Chondrocyte (in vitro differentiated cells): ENCODE measurements around the gene DUSP15. TPM values are rescaled to one million over a fixed set of nuclear protein-coding genes. Genes with fewer than 3 reads are reported as not detected.

Experiments used
- DNase-seq: peaks from one replicate; pipeline ENCODE4 v3.0.0; 2021; ENCODE audit warnings: mixed read lengths, low spot score
- H3K27ac Mint-ChIP-seq: one replicate; pipeline ENCODE4 v1.8.0; 2021; ENCODE audit warnings: mild to moderate bottlenecking, moderate library complexity, mixed read lengths; ENCODE audit not compliant: unreplicated experiment
- H3K27me3 Mint-ChIP-seq: 2 replicates; pipeline ENCODE4 v1.8.0; 2021; ENCODE audit warnings: low read depth, mixed read lengths
- H3K36me3 Mint-ChIP-seq: 2 replicates; pipeline ENCODE4 v1.8.0; 2021; ENCODE audit warnings: low read depth, mixed read lengths
- H3K4me1 Mint-ChIP-seq: 2 replicates; pipeline ENCODE4 v1.8.0; 2021; ENCODE audit warnings: low read depth, mild to moderate bottlenecking, mixed read lengths
- H3K4me3 Mint-ChIP-seq: one replicate; pipeline ENCODE4 v1.8.0; 2021; ENCODE audit warnings: mild to moderate bottlenecking, moderate library complexity, mixed read lengths; ENCODE audit not compliant: unreplicated experiment
- H3K9me3 Mint-ChIP-seq: 2 replicates; pipeline ENCODE4 v1.8.0; 2021; ENCODE audit warnings: low read depth, mixed read lengths
- total RNA-seq: library from RNA; stranded (reverse); gene quantifications from 3 replicates; pipeline ENCODE4 v1.2.1, GENCODE V29; 2021
- TF ChIP-seq, protein P1 (sequence below): fragments of 200-600 bp; sonication (generic); IDR thresholded peaks from 2 replicates; pipeline ENCODE4 v1.5.0; 2021; ENCODE audit warnings: antibody characterized with exemption, mild to moderate bottlenecking, moderate library complexity

DUSP15 gene
- total RNA-seq, 1 donor from 2014 or later: 11.5 TPM

- Mint-ChIP-seq H3K36me3 (no peaks in the 10 kb centered on the region), H3K27ac (no peak overlapping the region), H3K27me3 (peaks cover 12% of the 10 kb centered on the region), H3K9me3 (no peaks in the 10 kb centered on the region), H3K4me1 (no peaks in the 10 kb centered on the region), H3K4me3 (no peak overlapping the region)
- no peak for DNase-seq
- TF ChIP-seq, protein P1, sequence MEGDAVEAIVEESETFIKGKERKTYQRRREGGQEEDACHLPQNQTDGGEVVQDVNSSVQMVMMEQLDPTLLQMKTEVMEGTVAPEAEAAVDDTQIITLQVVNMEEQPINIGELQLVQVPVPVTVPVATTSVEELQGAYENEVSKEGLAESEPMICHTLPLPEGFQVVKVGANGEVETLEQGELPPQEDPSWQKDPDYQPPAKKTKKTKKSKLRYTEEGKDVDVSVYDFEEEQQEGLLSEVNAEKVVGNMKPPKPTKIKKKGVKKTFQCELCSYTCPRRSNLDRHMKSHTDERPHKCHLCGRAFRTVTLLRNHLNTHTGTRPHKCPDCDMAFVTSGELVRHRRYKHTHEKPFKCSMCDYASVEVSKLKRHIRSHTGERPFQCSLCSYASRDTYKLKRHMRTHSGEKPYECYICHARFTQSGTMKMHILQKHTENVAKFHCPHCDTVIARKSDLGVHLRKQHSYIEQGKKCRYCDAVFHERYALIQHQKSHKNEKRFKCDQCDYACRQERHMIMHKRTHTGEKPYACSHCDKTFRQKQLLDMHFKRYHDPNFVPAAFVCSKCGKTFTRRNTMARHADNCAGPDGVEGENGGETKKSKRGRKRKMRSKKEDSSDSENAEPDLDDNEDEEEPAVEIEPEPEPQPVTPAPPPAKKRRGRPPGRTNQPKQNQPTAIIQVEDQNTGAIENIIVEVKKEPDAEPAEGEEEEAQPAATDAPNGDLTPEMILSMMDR: no peak
Observed at GRCh38 chr20:31903627-31904386, 33.5 kb upstream of the DUSP15 start.

- no peaks in the 10 kb centered on the region for H3K36me3 Mint-ChIP-seq
- H3K27me3 Mint-ChIP-seq: peaks cover 23% of the 10 kb centered on the region
- no peak overlapping the region for H3K27ac Mint-ChIP-seq
- H3K9me3 Mint-ChIP-seq: no peaks in the 10 kb centered on the region
- TF ChIP-seq, protein P1: no peak
- no peak overlapping the region for H3K4me3 Mint-ChIP-seq
- no peaks in the 10 kb centered on the region for H3K4me1 Mint-ChIP-seq
- no peak for DNase-seq
Observed at GRCh38 chr20:31901615-31902014, 31.3 kb upstream of the DUSP15 start.

- Mint-ChIP-seq H3K4me1 (no peaks in the 10 kb centered on the region), H3K9me3 (no peaks in the 10 kb centered on the region), H3K4me3 (no peak overlapping the region), H3K36me3 (peaks cover 2% of the 10 kb centered on the region), H3K27me3 (peaks cover 35% of the 10 kb centered on the region), H3K27ac (no peak overlapping the region)
- DNase-seq: no peak
- TF ChIP-seq, protein P1: no peak
Observed at GRCh38 chr20:31897541-31897940, 27.2 kb upstream of the DUSP15 start.

- H3K27ac Mint-ChIP-seq: no peak overlapping the region
- TF ChIP-seq, protein P1: no peak
- peaks cover 41% of the 10 kb centered on the region for H3K27me3 Mint-ChIP-seq
- H3K9me3 Mint-ChIP-seq: no peaks in the 10 kb centered on the region
- no peak overlapping the region for H3K4me3 Mint-ChIP-seq
- H3K4me1 Mint-ChIP-seq: no peaks in the 10 kb centered on the region
- peaks cover 2% of the 10 kb centered on the region for H3K36me3 Mint-ChIP-seq
- no peak for DNase-seq
Observed at GRCh38 chr20:31896049-31896448, 25.7 kb upstream of the DUSP15 start.

DNA sequence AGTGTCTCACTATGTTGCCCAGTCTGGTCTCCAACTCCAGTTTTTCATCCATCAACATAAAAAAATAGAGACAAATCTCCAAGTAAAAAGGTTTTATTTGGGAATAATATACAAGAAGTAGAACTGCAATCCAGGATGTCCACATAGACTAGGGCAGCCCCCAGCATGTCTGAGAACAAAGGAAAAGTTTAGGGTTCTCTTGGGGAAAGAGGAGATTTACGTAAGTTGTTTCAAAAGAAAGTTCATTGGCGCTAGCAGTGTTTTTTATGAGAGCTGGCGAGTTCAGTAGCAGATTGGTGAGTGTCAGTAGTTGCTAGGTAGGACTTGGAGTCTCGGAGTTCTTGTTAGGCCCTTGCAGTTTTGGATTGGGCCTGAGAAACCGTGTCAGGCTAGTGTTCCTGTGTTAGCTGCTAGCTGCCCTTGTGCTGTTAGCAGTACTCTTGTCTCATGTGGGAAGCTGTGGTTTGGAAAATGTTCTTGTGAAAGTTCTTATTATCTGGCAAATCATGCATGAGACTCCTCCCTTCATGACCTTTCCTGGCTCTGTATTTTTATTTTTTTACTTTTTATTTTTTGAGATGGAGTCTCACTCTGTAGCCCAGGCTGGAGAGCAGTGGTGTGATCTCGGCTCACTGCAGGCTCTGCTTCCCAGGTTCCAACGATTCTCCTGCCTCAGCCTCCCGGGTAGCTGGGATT is 24.8 kb upstream of the DUSP15 start:
- Mint-ChIP-seq H3K27ac (no peak overlapping the region), H3K27me3 (peaks cover 49% of the 10 kb centered on the region)
- no peak for DNase-seq

More for the DNA sequence above, 24.8 kb upstream of the DUSP15 start:
- Mint-ChIP-seq H3K4me3 (no peak overlapping the region), H3K36me3 (peaks cover 2% of the 10 kb centered on the region), H3K9me3 (no peaks in the 10 kb centered on the region), H3K4me1 (no peaks in the 10 kb centered on the region)
- TF ChIP-seq, protein P1: no peak
